ENCODE measurements around the gene RASGEF1B.
"Not testable (repeated sequence)": the region's sequence is repeated elsewhere in the genome, so short reads cannot be mapped to it uniquely, and the experiment has no call there.

RASGEF1B gene

DNA sequence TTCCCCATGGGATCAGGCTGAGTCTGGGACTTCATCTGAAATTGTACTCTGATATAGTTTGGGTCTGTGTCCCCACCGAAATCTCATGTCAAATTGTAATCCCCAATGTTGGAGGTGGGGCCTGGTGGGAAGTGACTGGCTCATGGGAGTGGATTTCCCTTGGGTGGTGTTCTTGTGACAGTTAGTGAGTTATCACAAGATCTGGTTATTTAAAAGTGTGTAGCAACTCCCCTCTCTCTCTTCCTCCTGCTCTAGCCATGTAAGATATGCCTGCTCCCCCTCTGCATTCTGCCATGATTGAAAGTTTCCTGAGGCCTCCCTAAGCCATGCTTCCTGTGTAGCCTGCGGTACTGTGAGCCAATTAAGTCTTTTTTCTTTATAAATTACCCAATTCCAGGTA is 61.0 kb downstream of the RASGEF1B start:
- no peak for DNase-seq (ENCODE audit: low read depth)
- H3K4me3 ChIP-seq (ENCODE audit: low read length): no peak overlapping the region
- TF ChIP-seq, protein P1, sequence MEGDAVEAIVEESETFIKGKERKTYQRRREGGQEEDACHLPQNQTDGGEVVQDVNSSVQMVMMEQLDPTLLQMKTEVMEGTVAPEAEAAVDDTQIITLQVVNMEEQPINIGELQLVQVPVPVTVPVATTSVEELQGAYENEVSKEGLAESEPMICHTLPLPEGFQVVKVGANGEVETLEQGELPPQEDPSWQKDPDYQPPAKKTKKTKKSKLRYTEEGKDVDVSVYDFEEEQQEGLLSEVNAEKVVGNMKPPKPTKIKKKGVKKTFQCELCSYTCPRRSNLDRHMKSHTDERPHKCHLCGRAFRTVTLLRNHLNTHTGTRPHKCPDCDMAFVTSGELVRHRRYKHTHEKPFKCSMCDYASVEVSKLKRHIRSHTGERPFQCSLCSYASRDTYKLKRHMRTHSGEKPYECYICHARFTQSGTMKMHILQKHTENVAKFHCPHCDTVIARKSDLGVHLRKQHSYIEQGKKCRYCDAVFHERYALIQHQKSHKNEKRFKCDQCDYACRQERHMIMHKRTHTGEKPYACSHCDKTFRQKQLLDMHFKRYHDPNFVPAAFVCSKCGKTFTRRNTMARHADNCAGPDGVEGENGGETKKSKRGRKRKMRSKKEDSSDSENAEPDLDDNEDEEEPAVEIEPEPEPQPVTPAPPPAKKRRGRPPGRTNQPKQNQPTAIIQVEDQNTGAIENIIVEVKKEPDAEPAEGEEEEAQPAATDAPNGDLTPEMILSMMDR (conservative IDR thresholded peaks at IDR 0.05; ENCODE audit: low read depth, low read length): no peak

DNA sequence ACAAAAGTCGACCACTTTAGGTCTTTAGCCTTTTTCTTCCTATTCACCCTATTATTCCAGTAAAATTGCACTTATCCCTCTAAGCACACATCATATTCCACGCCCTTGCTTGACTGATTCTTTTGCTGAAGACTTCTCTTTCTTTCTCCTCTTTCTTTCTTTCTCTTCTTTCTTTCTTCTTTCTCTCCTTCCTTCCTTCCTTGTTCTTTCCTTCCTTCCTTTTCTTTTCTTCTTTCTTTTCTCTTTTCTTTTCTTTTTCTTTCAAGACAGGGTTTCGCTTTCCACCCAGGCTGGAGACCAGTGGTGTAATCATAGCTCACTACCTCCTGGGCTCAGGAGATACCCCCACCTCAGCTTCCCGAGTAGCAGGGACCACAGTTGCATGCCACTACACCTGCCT is 61.9 kb downstream of the RASGEF1B start:
- no peak for DNase-seq (ENCODE audit: low read depth)
- TF ChIP-seq, protein P1 (conservative IDR thresholded peaks at IDR 0.05; ENCODE audit: low read depth, low read length): no peak
- H3K4me3 ChIP-seq (ENCODE audit: low read length): no peak overlapping the region

DNA sequence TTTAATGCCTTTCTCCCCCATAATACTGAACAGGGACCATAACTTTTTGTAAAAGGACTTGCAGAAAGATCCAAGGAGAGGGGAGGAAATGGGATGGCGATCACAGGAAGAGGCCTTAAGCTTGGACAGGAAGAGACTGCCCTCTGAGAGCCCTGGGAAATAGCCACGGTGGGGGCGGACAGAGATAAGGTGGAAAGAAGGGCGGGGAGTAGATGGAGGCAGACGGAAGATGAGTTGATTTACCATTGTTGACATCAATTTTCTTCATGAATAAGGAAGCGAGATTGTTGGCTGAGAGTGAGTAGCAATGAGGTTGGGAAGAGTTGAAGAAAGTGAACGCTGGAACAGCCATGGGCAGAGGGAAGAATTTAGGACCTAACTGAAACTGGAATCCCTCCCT is 63.4 kb downstream of the RASGEF1B start:
- no peak for DNase-seq (ENCODE audit: low read depth)
- H3K4me3 ChIP-seq (ENCODE audit: low read length): no peak overlapping the region
- TF ChIP-seq, protein P1 (conservative IDR thresholded peaks at IDR 0.05; ENCODE audit: low read depth, low read length): no peak

DNA sequence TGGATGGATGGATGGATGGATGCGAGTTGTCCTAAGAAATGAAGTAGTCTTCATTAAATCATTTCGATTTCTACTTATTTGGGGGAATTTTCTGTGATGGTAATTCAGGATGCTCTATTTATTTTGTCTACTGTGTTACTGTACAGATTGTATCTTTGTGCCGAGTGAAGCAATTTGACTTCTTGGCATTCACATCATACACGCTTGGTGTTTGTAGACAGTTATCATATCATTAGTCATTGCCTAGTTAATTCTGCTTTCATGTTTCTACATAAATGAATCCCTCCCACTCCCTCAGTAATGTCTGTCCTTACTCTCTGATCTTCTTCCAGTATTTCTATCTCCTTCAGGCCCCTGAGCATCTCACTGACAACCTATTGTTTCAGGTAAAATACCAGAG is 64.0 kb downstream of the RASGEF1B start:
- TF ChIP-seq, protein P1 (conservative IDR thresholded peaks at IDR 0.05; ENCODE audit: low read depth, low read length): no peak
- DNase-seq (ENCODE audit: low read depth): no peak
- H3K4me3 ChIP-seq (ENCODE audit: low read length): no peak overlapping the region

DNA sequence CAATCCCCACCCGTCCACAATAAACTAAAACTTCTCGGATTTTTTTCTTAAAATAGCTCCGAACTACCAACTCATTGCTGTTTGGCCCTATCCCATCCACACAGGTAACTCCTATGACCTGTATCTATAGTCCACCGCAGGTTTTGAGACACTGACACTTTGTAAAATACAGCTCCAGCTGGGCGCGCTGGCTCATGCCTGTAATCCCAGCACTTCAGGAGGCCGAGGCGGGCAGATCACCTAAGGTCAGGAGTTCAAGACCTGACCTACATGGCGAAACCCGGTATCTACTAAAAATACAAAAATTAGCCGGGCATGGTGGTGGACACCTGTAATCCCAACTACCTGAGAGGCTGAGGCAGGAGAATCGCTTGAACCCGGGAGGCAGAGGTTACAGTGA is 65.2 kb downstream of the RASGEF1B start:
- not testable (repeated sequence) for DNase-seq (ENCODE audit: low read depth); H3K4me3 ChIP-seq (ENCODE audit: low read length)

DNA sequence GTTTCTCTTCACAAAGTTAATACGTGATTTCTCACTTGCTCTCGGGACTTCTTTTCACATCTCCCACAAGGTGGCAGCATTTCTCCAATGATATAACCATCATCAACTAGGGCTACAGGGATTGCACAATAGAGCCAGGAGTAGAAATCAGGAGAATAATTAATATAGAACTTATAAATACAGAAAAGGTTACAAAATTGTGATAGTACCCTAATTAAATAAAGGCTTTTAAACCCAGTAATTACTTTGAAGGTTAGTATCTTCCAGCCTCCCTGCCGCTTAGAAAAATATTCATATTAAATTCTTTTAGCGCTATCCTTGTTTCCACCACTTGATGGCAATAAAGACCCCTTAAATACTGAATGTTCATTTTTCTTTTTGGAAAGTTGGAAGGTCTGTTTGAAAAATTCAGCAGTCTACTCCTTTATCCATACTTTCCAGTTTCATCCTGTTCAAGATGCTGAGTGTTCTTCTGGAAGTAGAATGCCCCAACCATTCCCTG is 65.8 kb downstream of the RASGEF1B start:
- TF ChIP-seq, protein P1 (conservative IDR thresholded peaks at IDR 0.05; ENCODE audit: low read depth, low read length): peak; percentile 55
- peak; percentile 42 for DNase-seq (ENCODE audit: low read depth)
- peak overlapping the region; percentile 9 for H3K4me3 ChIP-seq (ENCODE audit: low read length)

DNA sequence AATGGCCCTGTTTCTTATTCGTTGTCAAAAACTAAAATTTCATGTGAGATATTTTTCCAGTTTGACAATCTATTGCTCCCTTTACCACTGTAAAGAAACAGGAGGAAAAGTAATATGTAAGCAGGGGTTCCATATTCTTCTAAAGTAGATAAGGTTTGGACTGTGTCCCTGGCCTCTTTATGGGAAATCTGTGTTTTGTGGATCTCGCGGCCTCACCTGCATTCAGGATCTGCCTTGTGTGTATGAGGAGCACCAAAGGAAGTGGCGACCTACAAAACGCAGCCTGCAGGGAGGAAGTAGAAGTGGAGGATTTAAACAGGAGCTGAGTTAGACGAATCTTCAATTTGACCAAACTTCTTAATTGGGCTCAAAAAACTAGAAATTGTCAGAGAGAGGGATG is 67.0 kb downstream of the RASGEF1B start:
- no peak for DNase-seq (ENCODE audit: low read depth)
- TF ChIP-seq, protein P1 (conservative IDR thresholded peaks at IDR 0.05; ENCODE audit: low read depth, low read length): no peak
- no peak overlapping the region for H3K4me3 ChIP-seq (ENCODE audit: low read length)

DNA sequence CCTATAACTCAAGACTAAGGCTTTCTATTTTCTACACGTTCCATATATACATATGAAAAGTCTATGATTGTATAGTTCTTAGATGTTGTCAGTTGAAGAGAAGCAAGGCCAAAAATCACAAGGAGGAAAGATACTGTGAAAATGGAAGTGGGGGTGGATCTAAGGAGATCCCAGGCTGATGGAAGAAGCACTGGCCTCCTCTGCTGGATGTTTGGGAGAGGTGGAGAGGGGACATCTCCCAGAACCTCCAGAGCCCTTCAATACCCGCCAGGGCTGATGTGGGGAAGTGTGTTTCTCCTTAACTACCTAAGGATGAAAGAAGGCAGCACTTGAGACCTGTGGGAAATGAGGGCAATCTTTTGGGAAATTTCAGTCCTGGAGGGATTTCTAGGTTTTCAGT is 67.4 kb downstream of the RASGEF1B start:
- no peak for DNase-seq (ENCODE audit: low read depth)
- no peak overlapping the region for H3K4me3 ChIP-seq (ENCODE audit: low read length)
- TF ChIP-seq, protein P1 (conservative IDR thresholded peaks at IDR 0.05; ENCODE audit: low read depth, low read length): peak; percentile 5

All from retinal pigment epithelial cell (primary cell).